ENCODE data around the gene AKAP3. TPM values are rescaled to one million over a fixed set of nuclear protein-coding genes. Genes with fewer than 3 reads are reported as not detected.

The AKAP3 gene
- total and polyA plus RNA-seq, 2 of the 8 experiments (the other 6 are each of a cell fraction or from before 2014, with no cell fraction given) = 0.54 to 1.0 TPM

- Histone ChIP-seq H4K20me1 (replicated peaks in 1 of 2; ENCODE audit: control insufficient read depth in 1 of 2, insufficient read depth in 2 of 2, low read length in 2 of 2) (no peaks in the 10 kb centered on the region), H2BK20ac (ENCODE audit: low read length) (no peak overlapping the region), H4K8ac (ENCODE audit: extremely low read depth, insufficient read depth, low read length) (no peak overlapping the region), H3K4ac (replicated peaks; ENCODE audit: insufficient read length, low read depth, low read length) (no peak overlapping the region), H3K4me3 (ENCODE audit: extremely low read depth in 1 of 4, insufficient read depth in 2 of 4, low read depth in 3 of 4, low read length in 4 of 4) (no peak overlapping the region), H3K27me3 (replicated peaks in 1 of 4; ENCODE audit: control insufficient read depth in 3 of 4, extremely low read depth in 1 of 4, insufficient read depth in 3 of 4, low read length in 3 of 4) (no peaks in the 10 kb centered on the region), H2BK12ac (ENCODE audit: low read depth, low read length) (no peak overlapping the region), H3K56ac (replicated peaks; ENCODE audit: insufficient read length, low read depth, low read length) (no peak overlapping the region), H4K5ac (ENCODE audit: insufficient read length, low read depth, low read length) (no peak overlapping the region), H3K79me1 (ENCODE audit: low read depth, low read length) (no peaks in the 10 kb centered on the region), H2AFZ (ENCODE audit: low read length) (no peak overlapping the region), H2BK120ac (replicated peaks; ENCODE audit: low read depth, low read length) (no peak overlapping the region), H3K9me3 (ENCODE audit: insufficient read depth in 2 of 2, low read depth in 1 of 2, low read length in 1 of 2) (peaks cover 2 to 5% of the 10 kb centered on the region in 2 experiments; a peak in 1 of 4 replicates), H3K36me3 (ENCODE audit: control insufficient read depth in 2 of 4, insufficient read depth in 4 of 4, low read length in 3 of 4) (peaks cover 3 to 31% (median 17%) of the 10 kb centered on the region in 4 experiments; a peak in 7 of 8 replicates), H2BK15ac (ENCODE audit: low read length) (no peak overlapping the region), H3K23me2 (ENCODE audit: low read depth, low read length) (no peaks in the 10 kb centered on the region), H3K4me1 (replicated peaks in 1 of 4; ENCODE audit: control insufficient read depth in 3 of 4, insufficient read depth in 4 of 4, low read length in 3 of 4) (no peaks in the 10 kb centered on the region), H3K23ac (ENCODE audit: insufficient read length) (no peak overlapping the region), H2BK5ac (ENCODE audit: low read depth, low read length) (no peak overlapping the region), H3K18ac (ENCODE audit: extremely low read depth, low read length) (no peak overlapping the region), H3K9ac (replicated peaks in 1 of 4; ENCODE audit: extremely low read depth in 1 of 4, low read depth in 3 of 4, low read length in 3 of 4) (no peak overlapping the region), H4K91ac (replicated peaks; ENCODE audit: insufficient read length, low read length) (no peak overlapping the region), H3K79me2 (ENCODE audit: control insufficient read depth in 1 of 2, insufficient read depth in 2 of 2, low read length in 2 of 2) (no peaks in the 10 kb centered on the region), H3K4me2 (ENCODE audit: insufficient read depth in 1 of 2, low read depth in 2 of 2, low read length in 2 of 2) (no peak overlapping the region), H3K27ac (ENCODE audit: low read depth, low read length) (no peak overlapping the region), H2AK5ac (ENCODE audit: low read depth, low read length) (0 out of 2 replicates have a peak overlapping the region, but pooled peaks have one; percentile 24), H3K14ac (ENCODE audit: insufficient read length) (no peak overlapping the region)
- FAIRE-seq (no peak), DNase-seq (ENCODE audit: low read depth in 1 of 2, low spot score in 2 of 2) (no peak)
- TF ChIP-seq NANOG (IDR thresholded peaks at IDR 0.05; ENCODE audit: insufficient read depth, low read depth, low read length, poor library complexity, severe bottlenecking) = no peak
- TF ChIP-seq EP300 (IDR thresholded peaks at IDR 0.05; ENCODE audit: borderline replicate concordance in 1 of 2, low read depth in 2 of 2, low read length in 2 of 2) = no peak
- CTCF ChIA-PET (ENCODE audit: partially characterized antibody) = interaction anchor here (0.6 kb wide), 1 partner anchor 1099 kb away, joined by 3 read pairs; no protein-coding TSS in a partner anchor
- POLR2A ChIA-PET (ENCODE audit: partially characterized antibody) = no interaction called here
- WGBS, 2 experiments (ENCODE audit: extremely low coverage in 1 of 2, insufficient coverage in 1 of 2, insufficient read length in 1 of 2, insufficient replicate concordance in 2 of 2, low coverage in 1 of 2, low lambda C conversion rate in 2 of 2, missing lambda C conversion rate in 1 of 2) = 89% methylated on average over 5 of the region's 5 CpGs; no CpG with 5 or more reads in 1 of the 2 experiments
These were observed 41.9 kb upstream of the AKAP3 start for GRCh38 chr12:4690760-4691159.
